ENCODE data around the gene COX7A2L.
"Not testable (repeated sequence)": the region's sequence is repeated elsewhere in the genome, so short reads cannot be mapped to it uniquely, and the experiment has no call there.

Gene COX7A2L

DNA sequence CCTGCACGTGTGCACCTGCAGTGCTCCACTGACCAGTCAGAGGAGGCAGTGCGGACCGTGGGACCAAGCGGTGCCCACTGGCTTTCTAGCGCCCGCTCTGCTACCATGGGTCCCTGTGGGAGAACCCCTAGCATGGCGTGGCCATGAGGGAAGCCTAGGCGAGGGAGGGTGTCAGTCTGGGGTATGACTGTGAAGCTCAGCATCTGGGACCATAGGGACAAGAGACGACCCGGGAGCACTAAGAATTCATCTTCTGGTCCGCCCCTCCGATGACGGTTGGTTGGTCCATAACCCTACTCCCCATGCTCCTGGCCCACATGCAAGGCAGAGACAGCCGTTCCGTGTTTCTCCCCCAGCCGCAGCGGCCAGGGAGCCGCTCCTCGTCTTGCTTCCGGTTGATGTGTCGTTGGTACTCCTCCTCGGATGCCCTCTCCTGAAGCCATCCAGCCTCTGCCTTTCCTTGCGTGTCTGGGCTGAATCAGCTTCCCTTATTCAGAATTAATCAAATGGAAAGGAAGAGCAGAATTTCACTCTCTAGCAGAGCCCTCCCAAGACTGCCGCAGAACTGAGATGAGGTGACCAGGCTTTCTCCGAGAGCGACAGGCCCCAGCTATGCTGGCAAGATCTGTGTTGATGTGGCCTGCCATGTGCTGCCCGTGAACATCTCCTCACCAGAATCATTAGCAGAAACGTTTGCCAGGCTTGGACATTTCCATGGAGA, 23.0 kb downstream of the COX7A2L start:
- DNase-seq = no peak

DNA sequence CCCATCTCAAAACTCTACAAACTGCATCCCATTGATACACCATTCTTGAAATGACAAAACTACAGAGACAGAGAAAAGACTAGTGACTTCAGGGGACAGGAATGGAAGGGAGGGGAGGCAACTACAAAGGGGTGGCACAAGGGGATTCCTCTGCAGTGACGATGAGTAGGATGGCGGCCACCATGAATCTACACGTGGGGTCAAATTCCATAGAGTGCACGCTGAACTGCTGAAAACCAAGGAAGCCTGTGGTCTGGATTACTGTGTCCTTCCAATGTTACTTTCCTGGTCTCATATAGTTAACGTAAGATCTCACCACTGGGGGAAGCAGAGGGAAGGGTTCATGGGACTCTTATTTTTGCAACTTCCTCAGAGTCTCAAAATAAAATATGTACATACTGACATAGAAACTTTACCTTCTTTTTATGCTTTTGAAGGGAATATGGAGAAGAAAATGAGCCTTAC, 23.6 kb downstream of the COX7A2L start:
- DNase-seq = no peak

DNA sequence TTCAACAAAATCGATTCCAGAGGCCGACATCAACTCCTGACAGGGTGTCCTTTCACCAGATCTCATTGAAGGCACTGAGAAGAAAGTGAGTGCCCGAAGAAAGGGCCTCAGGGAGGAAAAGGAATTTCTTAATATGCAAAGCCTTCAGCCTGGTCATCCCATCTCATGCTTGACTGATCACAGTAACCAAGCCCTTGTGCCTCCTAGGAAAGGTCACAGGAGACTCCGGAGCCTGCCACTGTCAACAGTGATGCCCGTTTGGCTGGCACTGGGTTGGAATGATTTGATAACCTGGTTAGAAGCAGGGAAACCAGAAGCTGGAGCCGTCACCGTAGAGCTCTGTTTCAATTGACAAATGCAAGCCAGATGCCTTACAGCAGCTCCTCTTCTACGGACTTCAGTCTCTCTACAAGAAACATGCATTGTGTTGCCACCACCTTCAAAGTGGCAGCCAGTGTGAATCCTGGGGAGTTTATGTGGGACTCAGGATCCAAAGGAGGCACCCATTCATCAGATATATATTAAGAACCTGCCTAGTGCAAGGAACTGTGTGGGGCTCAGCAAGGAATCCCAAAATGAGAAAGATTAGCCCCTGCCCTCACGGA, 24.6 kb downstream of the COX7A2L start:
- no peak for DNase-seq

DNA sequence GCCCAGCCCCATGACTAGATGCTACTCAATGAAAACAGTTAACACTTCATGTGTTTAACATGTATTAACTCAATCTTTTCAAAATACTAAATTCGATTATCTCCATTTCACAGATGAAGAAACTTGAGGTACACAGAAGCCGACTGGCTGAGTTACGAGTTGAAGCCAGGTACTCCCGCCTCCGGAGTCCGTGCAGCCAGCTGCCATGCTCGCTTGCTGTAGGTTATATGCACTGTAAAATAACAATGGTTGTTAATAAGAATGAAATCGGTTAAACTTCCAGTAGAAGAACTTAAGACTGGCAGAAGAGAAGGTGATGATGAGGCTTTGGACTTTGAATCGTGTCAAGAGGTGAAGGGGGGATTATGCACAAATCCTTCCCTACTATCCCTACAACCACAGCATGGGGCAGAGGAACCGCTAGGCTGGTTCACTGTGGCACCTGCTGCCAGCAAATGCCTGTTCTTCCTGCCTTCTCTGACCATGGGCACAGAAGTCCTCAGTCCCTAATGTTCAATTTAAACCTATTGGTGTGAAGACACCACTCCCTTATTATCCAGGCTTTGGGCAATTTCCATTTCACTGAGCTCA, 25.4 kb downstream of the COX7A2L start:
- no peak for DNase-seq

DNA sequence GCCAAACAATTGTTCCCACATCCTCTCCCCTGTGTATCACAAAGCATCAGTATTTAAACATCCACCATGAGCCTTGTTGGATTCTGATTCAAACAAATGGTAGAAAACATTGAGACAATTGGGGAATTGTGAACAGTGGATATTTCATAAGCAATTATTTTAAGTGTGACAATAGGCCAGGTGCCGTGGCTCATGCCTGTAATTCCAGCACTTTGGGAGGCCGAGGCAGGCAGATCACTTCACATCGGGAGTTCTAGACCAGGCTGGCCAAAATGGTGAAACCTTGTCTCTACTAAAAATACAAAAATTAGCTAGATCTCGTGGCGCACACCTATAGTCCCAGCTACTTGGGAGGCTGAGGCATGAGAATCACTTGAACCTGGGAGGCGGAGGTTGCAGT, 26.2 kb downstream of the COX7A2L start:
- DNase-seq = not testable (repeated sequence)

DNA sequence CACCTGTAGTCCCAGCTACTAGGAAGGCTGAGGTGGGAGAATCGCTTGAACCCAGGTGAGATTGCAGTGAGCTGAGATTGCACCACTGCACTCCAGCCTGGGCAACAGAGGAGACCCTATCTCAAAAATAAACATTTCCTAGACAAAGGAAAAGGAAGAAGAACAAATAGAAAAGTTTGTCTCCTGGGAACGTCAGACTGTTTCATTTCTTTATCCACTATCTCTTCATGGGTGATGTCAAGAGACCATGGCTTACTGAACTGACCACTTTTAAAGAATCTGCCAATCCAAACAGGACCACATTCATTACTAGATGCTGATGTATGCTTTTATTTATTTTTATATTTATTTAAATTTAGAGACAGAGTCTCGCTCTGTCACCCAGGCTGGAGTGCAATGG, 26.8 kb downstream of the COX7A2L start:
- DNase-seq = no peak

DNA sequence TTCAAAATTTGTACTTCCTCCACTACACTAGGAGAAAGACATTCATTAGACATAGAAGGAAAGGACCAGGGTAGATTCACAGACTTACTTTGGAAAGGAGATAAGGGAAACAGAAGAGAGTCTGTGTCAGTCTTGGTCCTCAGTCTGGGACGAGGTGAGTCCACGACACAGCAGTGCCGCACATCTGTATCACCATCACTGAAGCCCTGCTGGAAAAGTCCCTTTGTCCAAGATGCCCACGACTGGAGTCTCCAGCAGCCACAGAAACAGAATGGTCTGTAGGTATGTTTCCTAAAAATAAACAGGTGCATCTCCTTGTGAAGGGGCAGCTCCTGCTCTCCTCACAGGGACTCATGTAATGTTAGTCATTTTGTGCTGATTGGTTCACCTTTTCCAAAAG, 27.4 kb downstream of the COX7A2L start:
- DNase-seq = no peak

DNA sequence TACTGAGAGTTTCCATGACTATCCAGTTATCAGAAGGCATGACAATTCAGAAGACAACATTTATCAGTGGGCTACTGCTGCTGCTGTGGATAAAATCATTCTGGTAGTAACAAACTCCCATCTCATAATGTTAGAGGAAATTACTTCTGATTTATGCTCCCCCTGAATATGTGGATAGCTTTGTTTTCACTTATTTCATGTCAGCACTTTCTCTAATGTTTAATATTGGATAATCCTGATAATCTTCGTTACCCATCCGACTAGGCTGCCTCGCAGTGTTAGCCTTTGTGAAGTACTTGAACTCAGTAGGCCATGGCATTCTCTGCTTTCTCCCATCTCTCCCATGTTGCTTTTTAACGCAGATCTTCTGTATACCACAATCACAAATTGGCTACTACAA, 28.4 kb downstream of the COX7A2L start:
- no peak for DNase-seq

DNA sequence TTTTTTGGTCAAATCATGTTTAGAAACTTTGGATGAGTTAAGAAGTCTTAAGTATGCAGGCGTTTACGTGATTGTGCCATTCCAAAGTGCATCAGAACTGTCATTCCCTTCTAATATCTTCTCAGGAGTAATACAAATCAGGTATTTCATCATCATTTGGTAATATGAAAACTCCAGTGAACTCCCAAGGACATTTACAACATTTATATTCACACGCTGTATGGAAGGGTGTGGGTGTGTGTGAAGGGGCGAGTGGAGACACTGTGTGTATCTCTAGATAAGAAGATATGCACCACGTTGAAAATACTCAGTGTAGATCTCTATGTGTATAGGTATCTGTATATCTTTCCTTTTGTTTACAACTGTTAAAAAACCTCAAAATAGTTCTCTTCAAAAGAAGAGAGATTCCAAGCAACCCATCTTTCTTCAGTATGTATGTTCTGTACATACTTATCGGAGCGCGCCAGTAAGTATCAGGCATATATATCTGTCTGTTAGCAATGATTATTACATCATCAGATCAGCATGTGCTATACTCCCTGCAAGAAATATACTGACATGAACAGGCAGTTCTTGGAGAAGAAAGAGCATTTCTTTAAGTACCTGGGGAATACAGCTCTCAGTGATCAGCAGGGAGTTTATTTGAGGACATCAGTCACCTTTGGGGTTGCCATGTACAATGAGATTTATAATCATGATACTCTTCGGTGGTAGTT, 29.3 kb downstream of the COX7A2L start:
- no peak for DNase-seq

DNA sequence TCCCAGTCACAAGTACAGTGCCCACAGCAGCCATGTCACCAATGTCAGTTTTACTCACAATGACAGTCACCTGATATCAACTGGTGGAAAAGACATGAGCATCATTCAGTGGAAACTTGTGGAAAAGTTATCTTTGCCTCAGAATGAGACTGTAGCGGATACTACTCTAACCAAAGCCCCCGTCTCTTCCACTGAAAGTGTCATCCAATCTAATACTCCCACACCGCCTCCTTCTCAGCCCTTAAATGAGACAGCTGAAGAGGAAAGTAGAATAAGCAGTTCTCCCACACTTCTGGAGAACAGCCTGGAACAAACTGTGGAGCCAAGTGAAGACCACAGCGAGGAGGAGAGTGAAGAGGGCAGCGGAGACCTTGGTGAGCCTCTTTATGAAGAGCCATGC, 31.3 kb downstream of the COX7A2L start:
- no peak for DNase-seq

DNA sequence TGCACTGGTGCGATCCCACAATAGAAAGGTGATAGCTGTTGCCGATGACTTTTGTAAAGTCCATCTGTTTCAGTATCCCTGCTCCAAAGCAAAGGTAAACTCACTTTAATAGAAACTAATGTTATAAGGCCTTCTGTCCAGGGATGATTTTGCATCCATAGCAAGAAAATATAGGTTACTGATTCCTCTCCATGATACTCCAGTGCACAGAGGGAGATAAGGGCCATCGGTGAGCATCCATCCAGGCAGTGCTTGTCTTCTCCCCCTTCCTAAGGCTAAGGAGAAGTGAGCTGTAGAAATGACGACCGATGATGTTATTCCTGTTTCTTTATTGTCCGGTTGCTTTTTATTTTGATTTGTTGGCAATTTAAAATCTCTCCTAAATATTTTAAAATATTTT, 32.1 kb downstream of the COX7A2L start:
- DNase-seq = no peak

DNA sequence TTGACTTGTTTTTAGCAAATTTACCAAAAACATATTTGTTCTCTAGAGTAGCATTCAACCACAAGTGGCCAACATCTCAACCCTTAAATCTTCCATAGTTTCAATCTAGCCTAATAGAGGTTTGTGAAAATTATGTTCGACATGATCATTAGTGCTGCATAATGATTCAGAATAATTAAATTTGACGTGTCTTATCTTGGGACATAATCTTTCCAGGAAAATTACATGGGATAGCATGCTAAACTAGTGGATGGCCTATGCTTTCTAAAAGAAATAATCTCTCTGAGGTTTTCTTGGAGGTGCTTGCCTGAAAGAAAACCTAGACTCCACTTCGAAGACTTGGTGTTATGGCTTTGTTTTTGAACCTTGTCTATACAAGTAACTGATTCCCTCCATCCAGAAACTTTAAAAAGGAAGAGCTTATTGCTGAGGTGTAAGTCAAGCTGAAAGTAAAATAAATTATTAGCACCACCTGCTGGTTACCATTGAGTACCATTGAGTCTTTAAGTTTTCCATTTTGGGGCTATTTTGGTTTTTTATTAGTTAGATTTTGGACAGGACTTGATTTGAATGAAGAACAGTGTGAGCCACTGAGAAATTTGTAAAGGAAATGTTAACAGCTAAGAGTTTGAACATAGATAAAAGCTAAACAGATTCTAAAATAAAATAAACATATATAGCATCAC, 32.7 kb downstream of the COX7A2L start:
- DNase-seq = no peak

DNA sequence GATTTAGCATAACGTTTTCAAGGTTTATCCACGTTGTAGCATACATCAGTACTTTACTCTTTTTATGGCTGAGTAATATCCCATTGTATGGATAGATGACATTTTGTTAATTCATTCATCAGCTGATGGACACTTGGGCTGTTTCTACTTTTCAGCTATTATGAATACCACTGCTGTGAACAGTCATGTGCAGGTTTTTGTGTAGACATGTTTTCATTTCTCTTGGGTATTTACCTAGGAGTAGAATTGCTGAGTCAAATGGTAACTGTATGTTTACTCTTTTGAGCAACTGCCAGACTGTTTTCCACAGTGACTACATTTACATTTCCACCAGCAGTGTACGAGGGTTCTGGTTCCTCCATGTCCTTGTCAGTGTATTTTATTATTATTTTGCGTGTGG, 33.9 kb downstream of the COX7A2L start:
- no peak for DNase-seq

DNA sequence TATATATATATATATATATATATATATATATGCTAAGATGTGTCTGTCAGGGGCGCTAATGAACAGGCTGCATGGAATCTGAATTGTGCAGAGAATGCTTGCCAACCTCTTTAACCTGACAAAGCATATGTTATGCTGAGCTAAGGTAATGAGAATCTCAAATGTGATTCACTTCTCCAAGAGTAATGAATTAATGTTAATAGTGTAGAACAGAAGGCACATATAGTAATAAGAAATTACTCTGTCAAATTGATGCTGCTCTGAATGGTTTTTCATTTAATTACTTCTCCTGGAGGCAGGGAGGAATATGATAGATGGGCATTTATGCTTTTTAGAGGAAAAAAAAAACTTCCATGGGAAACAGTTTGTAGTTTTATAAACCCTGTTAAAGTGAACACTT, 35.4 kb downstream of the COX7A2L start:
- DNase-seq = no peak

DNA sequence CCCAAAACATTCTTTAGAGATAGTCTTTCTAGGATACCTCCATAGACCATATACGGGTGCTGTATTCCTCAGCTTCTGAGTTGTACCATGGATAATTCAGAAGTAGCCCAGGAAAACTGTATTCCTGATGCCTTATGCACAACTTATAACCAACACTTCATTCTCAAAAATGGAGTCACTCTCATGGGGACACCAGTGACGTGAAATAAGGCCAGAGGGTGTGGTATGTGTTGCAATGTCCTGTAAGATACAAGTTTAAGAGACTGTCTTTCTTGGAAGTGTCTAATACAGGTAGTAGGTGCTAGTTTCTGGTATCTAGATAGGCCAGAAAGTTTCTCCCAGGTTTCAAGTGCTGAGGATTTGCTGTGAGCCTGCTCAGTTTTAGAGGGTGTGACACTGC, 36.1 kb downstream of the COX7A2L start:
- DNase-seq = no peak

DNA sequence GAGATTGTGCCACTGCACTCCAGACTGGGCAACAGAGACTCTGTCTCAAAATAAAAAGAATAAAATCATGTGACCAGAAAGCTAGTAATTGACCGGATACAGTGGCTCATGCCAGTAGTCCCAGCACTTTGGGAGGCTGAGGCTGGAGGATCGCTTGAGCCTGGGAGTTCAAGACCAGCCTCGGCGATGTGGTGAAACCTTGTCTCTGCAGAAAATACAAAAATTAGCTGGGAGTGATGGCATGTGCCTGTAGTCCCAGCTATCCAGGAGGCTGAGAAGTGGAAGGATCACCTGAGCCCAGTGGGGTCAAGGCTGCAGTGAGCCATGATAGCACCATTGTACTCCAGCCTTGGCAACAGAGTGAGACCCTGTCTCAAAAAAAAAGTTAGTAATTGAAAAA, 36.8 kb downstream of the COX7A2L start:
- DNase-seq = no peak

DNA sequence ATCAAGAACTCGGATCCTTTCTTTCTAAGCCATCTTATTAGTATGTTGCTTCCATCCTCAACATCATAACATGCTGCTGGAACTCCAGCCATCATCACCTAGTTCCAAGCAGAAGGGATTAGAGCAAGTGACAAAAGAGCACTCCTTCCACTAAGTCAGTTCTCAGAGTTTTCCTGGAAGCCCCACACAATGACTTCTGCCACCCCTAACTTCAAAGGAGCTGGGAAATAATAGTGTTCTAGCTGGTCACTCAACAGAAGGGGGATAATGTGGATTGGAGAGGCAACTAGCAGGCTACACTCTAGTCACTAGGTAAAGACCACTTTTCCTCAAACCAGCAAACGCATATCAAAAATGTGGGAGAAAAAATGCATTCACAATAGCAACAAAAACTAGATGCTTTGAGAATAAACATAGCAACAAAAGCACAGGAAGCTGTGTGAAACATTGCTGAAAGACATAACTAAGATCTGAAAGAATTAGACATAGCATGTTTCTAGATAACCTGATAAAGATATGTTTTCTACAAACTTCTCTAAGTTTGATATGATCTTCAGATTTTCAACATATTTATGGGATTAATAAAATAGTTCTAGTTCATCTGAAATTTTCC, 39.5 kb downstream of the COX7A2L start:
- no peak for DNase-seq

DNA sequence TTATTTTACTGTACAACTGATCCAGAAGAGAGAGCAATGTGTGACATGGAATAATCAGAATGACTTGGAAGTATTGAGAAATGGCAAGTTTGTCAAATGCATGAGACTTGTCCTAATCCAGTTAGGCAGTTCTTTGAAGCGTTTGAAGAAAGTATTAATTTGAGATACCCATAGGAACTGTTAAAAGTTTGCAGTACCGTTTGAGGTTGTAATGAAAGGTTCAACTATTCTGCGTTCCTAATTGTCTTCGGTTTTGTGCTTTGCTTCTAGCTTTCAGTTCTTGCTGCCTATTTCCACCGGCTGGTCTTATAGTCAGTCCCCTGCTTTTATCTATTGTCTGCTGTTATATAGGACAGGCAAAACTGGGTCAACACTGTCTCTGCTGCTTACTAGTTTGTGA, 41.8 kb downstream of the COX7A2L start:
- DNase-seq = no peak

DNA sequence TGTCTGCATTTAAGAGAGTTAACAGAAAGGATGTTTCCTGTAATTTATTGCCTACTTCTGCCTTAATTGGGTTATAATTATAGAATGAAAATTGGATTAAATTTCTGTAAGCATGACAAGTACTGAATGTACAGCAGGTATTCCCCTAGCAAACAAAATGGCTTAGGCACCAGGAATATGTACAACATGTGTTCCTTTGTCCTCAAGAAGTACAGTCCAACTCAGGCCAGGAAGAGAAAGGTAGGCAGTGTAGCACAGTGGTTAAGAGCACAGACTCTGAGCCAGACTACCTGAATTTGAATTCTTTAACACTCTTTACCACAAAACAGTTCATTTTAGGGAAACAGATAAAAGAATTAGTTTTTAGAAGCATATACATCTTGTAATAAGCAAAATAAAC, 43.1 kb downstream of the COX7A2L start:
- DNase-seq = no peak

DNA sequence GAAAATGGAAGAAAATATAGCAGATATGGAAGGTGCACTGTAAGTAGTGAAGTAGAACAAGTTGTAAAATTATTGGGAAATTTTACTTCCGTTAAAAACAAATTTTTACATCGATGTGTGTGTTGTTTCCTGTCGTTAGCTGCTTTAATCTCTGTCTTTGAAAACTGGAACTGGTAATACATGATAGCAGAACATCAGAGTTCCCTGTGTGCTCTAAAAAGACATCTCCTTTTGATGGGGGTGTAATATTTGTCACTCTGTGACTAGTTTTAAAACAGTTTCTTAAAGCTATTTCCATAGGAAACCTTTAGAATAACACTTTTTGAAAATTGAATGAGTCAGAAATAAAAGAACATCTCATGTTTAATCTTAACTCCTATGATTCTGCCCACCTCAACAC, 43.5 kb downstream of the COX7A2L start:
- DNase-seq = no peak

DNA sequence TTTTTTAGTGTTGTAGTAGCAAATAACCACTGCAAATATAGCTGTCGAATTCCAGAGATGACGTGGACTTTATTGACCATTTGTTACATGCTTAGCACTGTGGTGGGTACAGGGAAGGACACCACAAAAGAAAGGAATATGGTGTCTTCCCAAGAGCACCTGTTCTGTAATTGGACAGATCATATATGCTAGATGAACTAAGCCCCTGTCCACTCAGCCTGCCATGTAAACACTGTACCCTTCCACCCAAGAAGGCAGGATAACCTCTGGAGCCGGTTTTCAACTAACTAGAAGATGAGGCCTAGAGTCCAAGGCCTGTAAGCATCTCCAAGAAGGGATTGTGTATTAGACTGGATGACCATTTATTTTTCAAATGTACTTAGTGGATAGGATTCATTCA, 44.1 kb downstream of the COX7A2L start:
- no peak for DNase-seq

DNA sequence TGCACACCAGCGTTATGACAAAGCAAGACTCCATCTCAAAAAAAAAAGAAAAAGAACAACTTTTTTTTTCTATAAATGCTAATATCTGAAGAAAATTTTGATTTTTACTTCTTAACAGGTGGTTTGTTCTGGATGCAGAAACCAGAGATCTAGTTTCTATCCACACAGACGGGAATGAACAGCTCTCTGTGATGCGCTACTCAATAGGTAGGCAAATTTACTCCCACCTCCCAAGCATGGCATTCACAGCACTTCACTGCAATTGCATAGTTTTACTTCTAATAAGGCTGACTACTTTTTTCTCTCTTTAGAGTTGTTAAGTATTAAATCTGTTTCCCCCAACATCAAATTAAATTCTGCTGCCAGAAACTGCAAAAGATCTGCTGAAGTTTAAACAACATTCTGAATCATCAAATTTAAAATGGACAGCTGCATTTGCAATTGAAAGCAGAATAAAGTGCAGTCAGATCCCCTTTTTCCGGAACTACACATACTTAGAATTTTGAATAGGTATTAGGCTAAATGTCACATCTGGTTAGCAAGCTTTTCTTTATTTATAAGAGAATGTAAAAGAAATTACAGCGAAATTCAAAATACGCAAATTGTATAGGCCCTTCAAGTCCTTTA, 45.1 kb downstream of the COX7A2L start:
- DNase-seq = no peak
